Measurements from ENCODE around the gene ASGR2.
A peak's percentile ranks its signal among the peaks of the same experiment; 100 is the strongest.
"Not testable (repeated sequence)": the region's sequence is repeated elsewhere in the genome, so short reads cannot be mapped to it uniquely, and the experiment has no call there.

The ASGR2 gene

GRCh38 chr17:7124923-7125322, 10.3 kb upstream of the ASGR2 start:
- no peak for DNase-seq

- no peak for DNase-seq
These were observed 9.2 kb upstream of the ASGR2 start for GRCh38 chr17:7123844-7124243.

GRCh38 chr17:7122381-7122780, 7.8 kb upstream of the ASGR2 start:
- DNase-seq = no peak

DNA sequence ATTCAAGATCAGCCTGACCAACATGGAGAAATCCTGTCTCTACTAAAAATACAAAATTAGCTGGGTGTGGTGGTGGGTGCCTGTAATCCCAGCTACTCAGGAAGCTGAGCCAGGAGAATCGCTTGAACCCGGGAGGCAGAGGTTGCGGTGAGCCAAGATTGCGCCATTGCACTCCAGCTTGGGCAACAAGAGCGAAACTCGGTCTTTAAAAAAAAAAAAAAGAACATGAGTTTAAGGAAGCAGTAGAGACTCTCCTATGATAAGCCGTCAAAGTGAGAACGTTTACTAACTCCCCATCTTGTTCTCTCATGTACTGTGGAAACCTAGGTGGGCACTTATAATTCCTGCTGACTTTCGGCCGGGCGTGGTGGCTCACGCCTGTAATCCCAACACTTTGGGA, 6.0 kb upstream of the ASGR2 start:
- DNase-seq = not testable (repeated sequence)

GRCh38 chr17:7120123-7120522, 5.5 kb upstream of the ASGR2 start:
- no peak for DNase-seq

- no peak for DNase-seq
These were observed 4.7 kb upstream of the ASGR2 start for GRCh38 chr17:7119314-7119713.

DNA sequence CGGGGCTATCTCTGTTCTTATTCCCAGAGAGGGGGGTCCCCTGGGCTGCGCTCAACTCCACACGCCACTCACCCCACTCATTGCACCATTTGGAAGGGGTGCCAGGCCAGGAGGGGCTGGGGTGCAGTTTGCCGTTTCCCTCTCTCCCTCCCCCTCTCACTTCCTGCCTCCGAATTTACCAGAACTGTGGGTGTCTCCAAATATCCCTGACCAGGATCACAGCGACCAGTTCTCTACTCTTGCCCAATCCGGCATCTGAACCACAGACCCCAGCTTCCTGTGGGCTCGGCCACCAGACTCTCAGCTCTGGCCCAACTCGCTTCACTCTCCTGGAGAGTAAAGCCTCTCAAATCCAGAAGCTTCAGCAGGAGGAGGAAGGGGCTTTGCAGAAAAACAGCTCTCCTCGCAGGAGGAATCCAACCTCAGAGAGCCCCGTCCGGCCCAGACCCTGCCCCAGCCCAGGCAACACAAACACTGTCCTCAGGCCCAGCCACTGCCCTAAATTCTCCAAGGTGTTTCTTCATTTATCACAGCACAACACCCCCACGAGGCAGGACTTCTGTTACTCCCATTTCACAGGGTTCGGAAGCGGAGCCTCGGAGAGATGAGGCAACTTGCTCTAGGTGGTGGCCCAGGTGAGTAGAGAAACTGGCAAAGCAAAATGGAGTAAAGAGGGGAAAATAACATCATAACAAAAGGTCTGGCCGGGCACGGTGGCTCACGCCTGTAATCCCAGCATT, 423 bp upstream of the ASGR2 start:
- DNase-seq = peak; percentile 41

- no peak for DNase-seq
These were observed 1.1 kb downstream of the ASGR2 start for GRCh38 chr17:7113273-7114071.

GRCh38 chr17:7112510-7113108, 2.0 kb downstream of the ASGR2 start:
- no peak for DNase-seq

GRCh38 chr17:7111784-7112509, 2.7 kb downstream of the ASGR2 start:
- DNase-seq = no peak

- DNase-seq = no peak
These were observed 3.9 kb downstream of the ASGR2 start for GRCh38 chr17:7110617-7111306.

- DNase-seq = no peak
These were observed 4.9 kb downstream of the ASGR2 start for GRCh38 chr17:7109461-7110322.

- DNase-seq = no peak
These were observed 5.6 kb downstream of the ASGR2 start for GRCh38 chr17:7108981-7109380.

- DNase-seq = no peak
These were observed 6.1 kb downstream of the ASGR2 start for GRCh38 chr17:7108560-7108925.

DNA sequence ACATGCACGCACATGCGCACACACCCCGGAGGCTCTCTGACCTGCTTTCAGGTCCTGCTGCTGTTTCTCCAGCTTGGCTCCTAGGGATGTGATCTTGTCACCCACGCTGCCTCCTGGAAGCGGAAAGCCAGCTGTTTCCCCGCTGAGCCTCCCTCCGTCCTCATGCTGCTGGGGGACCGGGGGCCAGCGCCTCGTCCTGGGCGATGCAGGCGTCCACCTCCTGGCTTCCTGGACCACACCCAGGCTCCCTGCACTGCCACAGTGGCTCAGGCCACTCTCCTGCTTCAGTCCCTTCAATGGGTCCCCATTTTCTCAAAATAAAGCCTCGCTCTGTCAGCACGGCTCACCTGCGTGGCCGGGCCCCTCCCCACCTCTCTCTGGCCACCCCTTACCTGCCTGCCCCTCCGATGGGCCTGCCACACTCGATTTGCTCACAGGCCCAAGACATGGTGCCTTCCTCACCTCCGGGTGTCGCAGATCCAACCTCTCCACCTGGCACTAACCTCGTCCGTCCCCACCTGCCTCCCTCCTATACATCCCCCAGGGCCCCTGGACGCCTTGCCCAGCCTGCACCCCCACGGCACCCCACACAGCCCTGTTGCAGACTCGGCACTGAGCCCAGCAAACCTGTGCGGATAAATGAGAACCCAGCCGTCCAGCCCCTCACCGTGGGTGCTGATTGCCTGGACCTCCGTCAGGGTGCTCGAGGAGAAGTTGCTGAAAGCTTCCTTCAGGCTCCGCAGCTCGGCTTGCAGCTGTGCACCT, 6.6 kb downstream of the ASGR2 start:
- no peak for DNase-seq

DNA sequence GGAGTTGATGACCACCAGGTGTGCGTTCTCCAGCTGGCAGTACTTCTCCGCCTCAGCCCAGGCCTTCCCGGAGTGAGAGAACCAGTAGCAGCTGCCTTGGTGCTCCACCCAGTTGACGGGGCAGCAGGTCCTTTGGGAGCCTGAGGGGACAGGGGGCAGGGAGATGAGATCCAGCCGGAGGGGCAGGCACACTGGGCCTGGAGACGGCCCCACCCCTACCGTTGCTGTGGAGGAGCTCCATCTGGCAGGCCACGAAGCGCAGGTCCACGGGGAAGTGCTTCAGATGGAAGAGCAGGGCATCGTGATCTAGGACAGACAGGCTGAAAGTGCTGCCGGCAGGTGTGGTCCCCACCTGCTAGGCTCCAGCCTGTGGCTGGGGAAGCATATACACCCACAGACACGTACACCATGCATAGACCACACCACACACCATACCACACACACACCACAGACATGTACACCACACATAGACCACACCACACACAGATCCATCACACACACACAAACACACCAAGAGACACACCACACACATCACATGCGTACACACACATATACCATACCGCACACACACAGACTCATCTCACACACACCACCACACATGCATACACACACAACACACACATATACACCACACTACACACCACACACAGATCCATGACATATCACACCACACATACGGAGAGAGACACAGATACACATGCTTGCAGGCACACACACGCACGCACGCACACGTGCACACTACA, 7.4 kb downstream of the ASGR2 start:
- no peak for DNase-seq

GRCh38 chr17:7102421-7102820, 12.2 kb downstream of the ASGR2 start:
- no peak for DNase-seq

DNA sequence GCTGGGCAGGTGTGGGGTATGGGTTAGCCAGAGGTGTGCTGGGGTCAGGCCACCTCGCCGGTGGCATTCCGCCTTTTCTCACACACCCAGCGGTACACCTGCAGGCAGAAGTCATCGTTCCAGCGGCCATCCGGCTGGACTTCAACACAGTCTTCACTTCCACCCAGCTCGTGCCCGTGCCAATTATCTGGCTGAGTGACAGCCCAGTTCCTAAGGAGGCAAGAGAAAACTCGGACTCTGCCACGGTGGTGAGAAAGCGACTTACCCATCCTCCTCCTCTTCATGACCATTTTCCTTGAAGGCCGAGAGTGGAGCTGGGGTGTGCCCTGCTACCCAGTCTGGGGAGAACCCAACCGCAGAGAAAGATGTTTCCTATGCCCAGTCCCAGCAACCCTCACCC, 13.1 kb downstream of the ASGR2 start:
- DNase-seq = no peak

GRCh38 chr17:7100641-7101379, 13.8 kb downstream of the ASGR2 start:
- DNase-seq = not testable (repeated sequence)
